H1 (cell line): ENCODE results near the gene TCERG1L. TPM values are rescaled to one million over a fixed set of nuclear protein-coding genes. Genes with fewer than 3 reads are reported as not detected.

Source experiments
- CTCF ChIA-PET: fragments of 300-600 bp; sonication (Branson Sonifier 250); formaldehyde crosslinking; loops from one replicate; lab custom pipeline; 2021; ENCODE audit not compliant: partially characterized antibody; lab: Charles Lee
- POLR2A ChIA-PET: fragments of 300-600 bp; sonication (Branson Sonifier 250); formaldehyde crosslinking; loops from one replicate; lab custom pipeline; 2021; ENCODE audit warnings: inconsistent platforms; ENCODE audit not compliant: partially characterized antibody; lab: Charles Lee
- DNase-seq, 2 experiments: peaks; one replicate each; pipeline versions ENCODE4 v3.0.0 to v3.0.0-alpha.2; 2010 to 2022; ENCODE audit warnings: low spot score in 2 of 2, low read depth in 1 of 2, mixed read lengths in 1 of 2
- FAIRE-seq: peaks from 2 replicates; lab custom pipeline; 2011; peaks lifted over from hg19 to GRCh38; lab: Jason Lieb, UNC
- H2AFZ ChIP-seq: 2 replicates; pipeline ENCODE4 v1.8.1; 2012; ENCODE audit warnings: low read length, inconsistent platforms
- H2AK5ac ChIP-seq: 2 replicates; pipeline ENCODE4 v1.6.1; 2013; ENCODE audit warnings: low read depth, low read length
- H2BK120ac ChIP-seq: replicated peaks from 2 replicates; pipeline ENCODE3; 2013; ENCODE audit warnings: low read depth, low read length, inconsistent platforms
- H2BK12ac ChIP-seq: 2 replicates; pipeline ENCODE4 v1.6.1; 2013; ENCODE audit warnings: low read depth, low read length
- H2BK15ac ChIP-seq: 2 replicates; pipeline ENCODE4 v1.6.1; 2013; ENCODE audit warnings: low read length
- H2BK20ac ChIP-seq: 2 replicates; pipeline ENCODE4 v1.6.1; 2013; ENCODE audit warnings: low read length
- H2BK5ac ChIP-seq: 2 replicates; pipeline ENCODE4 v1.6.1; 2013; ENCODE audit warnings: low read depth, low read length
- H3K14ac ChIP-seq: 2 replicates; pipeline ENCODE4 v1.6.1; 2013; ENCODE audit warnings: inconsistent platforms; ENCODE audit not compliant: insufficient read length
- H3K18ac ChIP-seq: 2 replicates; pipeline ENCODE4 v1.6.1; 2013; ENCODE audit warnings: low read length; ENCODE audit errors: extremely low read depth
- H3K23ac ChIP-seq: 2 replicates; pipeline ENCODE4 v1.6.1; 2013; ENCODE audit warnings: inconsistent platforms; ENCODE audit not compliant: insufficient read length
- H3K23me2 ChIP-seq: 2 replicates; pipeline ENCODE4 v1.6.1; 2013; ENCODE audit warnings: low read depth, low read length
- H3K27ac ChIP-seq: 2 replicates; pipeline ENCODE4 v1.6.1; 2011; ENCODE audit warnings: low read depth, low read length, inconsistent platforms
- H3K27me3 ChIP-seq, 4 experiments: replicated peaks in 1 of 4; 1 replicate in 1 of 4; 2 replicates in 3 of 4; pipeline versions ENCODE4 v1.6.1 to v1.8.1; 2011 to 2013; ENCODE audit warnings: low read length in 3 of 4, mild to moderate bottlenecking in 3 of 4, inconsistent platforms in 2 of 4, mixed read lengths in 2 of 4, moderate library complexity in 1 of 4; ENCODE audit not compliant: control insufficient read depth in 3 of 4, insufficient read depth in 3 of 4; ENCODE audit errors: extremely low read depth in 1 of 4
- H3K36me3 ChIP-seq, 4 experiments: 2 replicates each; pipeline versions ENCODE4 v1.6.1 to v1.8.1; 2011 to 2013; ENCODE audit warnings: mild to moderate bottlenecking in 4 of 4, low read length in 3 of 4, moderate library complexity in 2 of 4, control low read depth in 1 of 4, inconsistent platforms in 1 of 4; ENCODE audit not compliant: insufficient read depth in 4 of 4, control insufficient read depth in 2 of 4
- H3K4ac ChIP-seq: replicated peaks from 2 replicates; pipeline ENCODE3; 2013; ENCODE audit warnings: low read length, low read depth, mixed read lengths, inconsistent platforms; ENCODE audit not compliant: insufficient read length
- H3K4me1 ChIP-seq, 4 experiments: replicated peaks in 1 of 4; 1 replicate in 1 of 4; 2 replicates in 3 of 4; pipeline versions ENCODE4 v1.6.1 to v1.8.1; 2011 to 2013; ENCODE audit warnings: low read length in 3 of 4, inconsistent platforms in 2 of 4, mixed read lengths in 1 of 4; ENCODE audit not compliant: insufficient read depth in 4 of 4, control insufficient read depth in 3 of 4
- H3K4me2 ChIP-seq, 2 experiments: 2 replicates each; pipeline versions ENCODE4 v1.6.1 to v1.8.1; 2011 to 2013; ENCODE audit warnings: low read depth in 2 of 2, low read length in 2 of 2, control low read depth in 1 of 2, inconsistent platforms in 1 of 2, mild to moderate bottlenecking in 1 of 2; ENCODE audit not compliant: insufficient read depth in 1 of 2
- H3K4me3 ChIP-seq, 4 experiments: fragments of 200-600, 300-600 bp in 1 of 4; sonication (generic), shearing (Covaris generic), sonication (Bioruptor Twin) in 1 of 4; 2 replicates each; pipeline versions ENCODE4 v1.5.1 to v1.8.1; 2011 to 2016; ENCODE audit warnings: low read length in 4 of 4, low read depth in 3 of 4, control low read depth in 2 of 4, inconsistent platforms in 2 of 4, mild to moderate bottlenecking in 2 of 4, mixed read lengths in 1 of 4, moderate library complexity in 1 of 4; ENCODE audit not compliant: insufficient read depth in 2 of 4; ENCODE audit errors: extremely low read depth in 1 of 4
- H3K56ac ChIP-seq: replicated peaks from 2 replicates; pipeline ENCODE3; 2013; ENCODE audit warnings: low read depth, mild to moderate bottlenecking, mixed read lengths, low read length, inconsistent platforms; ENCODE audit not compliant: insufficient read length
- H3K79me1 ChIP-seq: 2 replicates; pipeline ENCODE4 v1.6.1; 2013; ENCODE audit warnings: low read depth, low read length, control low read depth
- H3K79me2 ChIP-seq, 2 experiments: 2 replicates each; pipeline versions ENCODE4 v1.6.1 to v1.8.1; 2012 to 2013; ENCODE audit warnings: low read length in 2 of 2, mild to moderate bottlenecking in 2 of 2, inconsistent platforms in 1 of 2; ENCODE audit not compliant: insufficient read depth in 2 of 2, control insufficient read depth in 1 of 2
- H3K9ac ChIP-seq, 4 experiments: replicated peaks in 1 of 4; 1 replicate in 1 of 4; 2 replicates in 3 of 4; pipeline versions ENCODE4 v1.6.1 to v1.8.1; 2011 to 2013; ENCODE audit warnings: low read depth in 3 of 4, low read length in 3 of 4, control low read depth in 2 of 4, mild to moderate bottlenecking in 2 of 4, moderate library complexity in 2 of 4, inconsistent platforms in 1 of 4; ENCODE audit errors: extremely low read depth in 1 of 4
- H3K9me3 ChIP-seq, 2 experiments: 2 replicates each; pipeline versions ENCODE4 v1.6.1 to v1.8.1; 2012 to 2013; ENCODE audit warnings: mild to moderate bottlenecking in 2 of 2, moderate library complexity in 2 of 2, control low read depth in 1 of 2, inconsistent platforms in 1 of 2, low read depth in 1 of 2, low read length in 1 of 2, mixed read lengths in 1 of 2; ENCODE audit not compliant: insufficient read depth in 2 of 2
- H4K20me1 ChIP-seq, 2 experiments: replicated peaks in 1 of 2; 2 replicates each; pipeline versions ENCODE3 to v1.8.1; 2011 to 2013; ENCODE audit warnings: inconsistent platforms in 2 of 2, low read length in 2 of 2, mild to moderate bottlenecking in 1 of 2; ENCODE audit not compliant: insufficient read depth in 2 of 2, control insufficient read depth in 1 of 2
- H4K5ac ChIP-seq: 2 replicates; pipeline ENCODE4 v1.6.1; 2013; ENCODE audit warnings: low read length, low read depth, mixed read lengths, inconsistent platforms; ENCODE audit not compliant: insufficient read length
- H4K8ac ChIP-seq: 2 replicates; pipeline ENCODE4 v1.8.0; 2013; ENCODE audit warnings: mild to moderate bottlenecking, moderate library complexity, low read length, inconsistent platforms; ENCODE audit not compliant: insufficient read depth; ENCODE audit errors: extremely low read depth
- H4K91ac ChIP-seq: replicated peaks from 2 replicates; pipeline ENCODE3; 2013; ENCODE audit warnings: low read length, mixed read lengths, inconsistent platforms; ENCODE audit not compliant: insufficient read length
- CBX5 ChIP-seq: fragments of 300-800, 300-1000 bp; sonication (generic); IDR thresholded peaks from 2 replicates; pipeline ENCODE4 v1.7.1; 2016; ENCODE audit warnings: antibody characterized with exemption, low read length, low read depth
- CBX8 ChIP-seq: fragments of 300-800, 300-1000 bp; sonication (generic); IDR thresholded peaks from 2 replicates; pipeline ENCODE4 v1.7.1; 2016; ENCODE audit warnings: low read depth, low read length, borderline replicate concordance
- CHD2 ChIP-seq: IDR thresholded peaks from 2 replicates; pipeline ENCODE4 v1.6.1; 2012; ENCODE audit warnings: low read length, improper control_type of control experiment
- CTBP2 ChIP-seq: IDR thresholded peaks from 2 replicates; pipeline ENCODE4 v1.7.0; 2011; ENCODE audit warnings: borderline replicate concordance, mild to moderate bottlenecking, moderate library complexity, mixed read lengths, low read length; ENCODE audit not compliant: insufficient read depth, insufficient read length
- HDAC2 ChIP-seq, 2 experiments: fragments of 300-600 bp in 1 of 2; sonication (generic) in 1 of 2; IDR thresholded peaks; 2 replicates each; pipeline ENCODE4 v1.6.1; 2011 to 2012; ENCODE audit warnings: low read depth in 2 of 2, low read length in 2 of 2, mild to moderate bottlenecking in 2 of 2, moderate library complexity in 2 of 2, borderline replicate concordance in 1 of 2, inconsistent platforms in 1 of 2
- NANOG ChIP-seq: IDR thresholded peaks from 2 replicates; pipeline ENCODE4 v1.6.1; 2011; ENCODE audit warnings: low read length, low read depth, mild to moderate bottlenecking, inconsistent platforms; ENCODE audit not compliant: insufficient read depth, poor library complexity, severe bottlenecking
- PHF8 ChIP-seq: fragments of 200-600 bp; sonication (generic); conservative IDR thresholded peaks from 2 replicates; pipeline ENCODE4 v1.7.1; 2012; ENCODE audit warnings: low read depth, mild to moderate bottlenecking, inconsistent platforms, low read length, moderate library complexity
- POLR2A ChIP-seq, 2 experiments: IDR thresholded peaks; 1 replicate in 1 of 2; 2 replicates in 1 of 2; pipeline ENCODE4 v1.6.1; 2011; ENCODE audit warnings: low read depth in 2 of 2, low read length in 2 of 2, mild to moderate bottlenecking in 2 of 2; ENCODE audit errors: control extremely low read depth in 1 of 2
- RXRA ChIP-seq: IDR thresholded peaks from 2 replicates; pipeline ENCODE4 v1.6.1; 2011; ENCODE audit warnings: low read depth, mild to moderate bottlenecking, low read length, moderate library complexity; ENCODE audit not compliant: insufficient read depth
- SIRT6 ChIP-seq: IDR thresholded peaks from one replicate; pipeline ENCODE4 v1.7.1; 2012; ENCODE audit warnings: low read length, inconsistent platforms
- SRF ChIP-seq: IDR thresholded peaks from 2 replicates; pipeline ENCODE4 v1.6.1; 2011; ENCODE audit warnings: mild to moderate bottlenecking, low read depth, low read length, moderate library complexity
- WGBS, 2 experiments: shearing (Covaris generic) in 1 of 2; methylation state at CpG; one replicate each; pipeline versions ENCODE4 v1.1.6 to v1.1.7; 2013 to 2015; ENCODE audit warnings: low lambda C conversion rate in 2 of 2, mixed read lengths in 2 of 2, inconsistent platforms in 1 of 2, low coverage in 1 of 2, missing lambda C conversion rate in 1 of 2; ENCODE audit not compliant: insufficient replicate concordance in 2 of 2, insufficient coverage in 1 of 2, insufficient read length in 1 of 2; ENCODE audit errors: extremely low coverage in 1 of 2, missing lambda C conversion rate in 1 of 2; 5-methylcytosine and 5-hydroxymethylcytosine counted together
- polyA plus RNA-seq, 7 experiments: library from polyadenylated mRNA; depleted of rRNA in 3 of 7; stranded (reverse) in 5 of 7; unstranded in 2 of 7; fragments of >200 nt in 5 of 7; fragments of 200-250 nt in 2 of 7; gene quantifications; 1 replicate in 5 of 7; 2 replicates in 1 of 7; 4 replicates in 1 of 7; pipeline versions ENCODE4 v1.2.1 to v1.2.3, GENCODE V29; 2011 to 2013; ENCODE audit warnings: missing spikeins in 2 of 7, mixed read lengths in 2 of 7
- total RNA-seq: library from RNA; stranded (reverse); fragmentation: NEBNext Ultra II Directional; extraction: Animal tissue kit (Norgen Biotek cat#: 25700); gene quantifications from 2 replicates; pipeline ENCODE4 v1.2.1, GENCODE V29; 2021
- TF ChIP-seq, protein P1 (sequence below): IDR thresholded peaks from 2 replicates; pipeline ENCODE4 v1.6.1; 2012; ENCODE audit warnings: inconsistent platforms
- TF ChIP-seq, protein P2 (sequence below): IDR thresholded peaks from 2 replicates; pipeline ENCODE4 v1.6.1; 2012; ENCODE audit warnings: low read length, inconsistent platforms

TCERG1L gene
- total and polyA plus RNA-seq, 2 of the 8 experiments (the other 6 are each of a cell fraction or from before 2014, with no cell fraction given) = 3.9 to 6.9 TPM

DNA sequence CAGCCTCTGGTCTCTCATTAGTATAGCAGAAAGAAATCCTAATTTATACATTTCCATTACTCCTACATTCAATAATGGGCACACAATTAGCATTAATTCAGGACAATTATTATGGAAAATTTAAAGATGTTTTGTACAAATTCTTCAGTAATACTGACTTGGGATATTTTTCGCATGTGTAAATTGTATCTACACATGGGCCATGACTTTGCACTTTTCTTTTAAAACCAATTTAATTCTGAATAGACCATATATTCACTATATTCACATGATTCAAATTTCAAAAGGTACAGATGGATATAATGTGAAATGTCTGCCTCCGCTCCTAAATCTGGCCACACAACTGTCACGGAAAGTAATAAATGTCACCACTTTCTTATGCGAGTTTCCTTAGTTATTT lies 123.0 kb downstream of the TCERG1L start:
- no peak overlapping the region for H3K56ac ChIP-seq
- DNase-seq (no peak), FAIRE-seq (no peak)
- H4K8ac ChIP-seq = no peak overlapping the region
- H4K91ac ChIP-seq = no peak overlapping the region
- no peaks in the 10 kb centered on the region for H3K4me1 ChIP-seq
- H3K79me1 ChIP-seq = no peaks in the 10 kb centered on the region
- no peaks in the 10 kb centered on the region for H3K9me3 ChIP-seq
- no peak overlapping the region for H4K5ac ChIP-seq
- H2BK5ac ChIP-seq = no peak overlapping the region
- H3K4ac ChIP-seq = no peak overlapping the region
- H3K14ac ChIP-seq = no peak overlapping the region
- H3K23me2 ChIP-seq = no peaks in the 10 kb centered on the region
- no peak overlapping the region for H2BK15ac ChIP-seq
- no peak overlapping the region for H2BK120ac ChIP-seq
- H3K27me3 ChIP-seq = no peaks in the 10 kb centered on the region
- WGBS, 2 experiments = 93% methylated on average over 4 of the region's 4 CpGs; no CpG with 5 or more reads in 1 of the 2 experiments
- no peak overlapping the region for H2BK12ac ChIP-seq
- H3K4me3 ChIP-seq = no peak overlapping the region
- no peaks in the 10 kb centered on the region for H4K20me1 ChIP-seq
- H3K4me2 ChIP-seq = no peak overlapping the region
- H2AFZ ChIP-seq = no peak overlapping the region
- no peak overlapping the region for H3K23ac ChIP-seq
- ChIA-PET CTCF (interaction anchor here (0.5 kb wide), 1 partner anchor 92 kb away, joined by 3 read pairs; no protein-coding TSS in a partner anchor), POLR2A (no interaction called here)
- H3K36me3 ChIP-seq = no peaks in the 10 kb centered on the region
- no peak overlapping the region for H3K9ac ChIP-seq
- H3K18ac ChIP-seq = no peak overlapping the region
- H2AK5ac ChIP-seq = no peak overlapping the region
- H3K79me2 ChIP-seq = no peaks in the 10 kb centered on the region
- H3K27ac ChIP-seq = no peak overlapping the region
- no peak overlapping the region for H2BK20ac ChIP-seq
- no peak for TF ChIP-seq RXRA
- no peak for TF ChIP-seq HDAC2 (IDR thresholded peaks at IDR 0.05; ENCODE audit: borderline replicate concordance in 1 of 2, low read depth in 2 of 2, low read length in 2 of 2)
- TF ChIP-seq SIRT6 = no peak
- TF ChIP-seq CHD2 = no peak
- TF ChIP-seq NANOG = no peak
- TF ChIP-seq, protein P1, sequence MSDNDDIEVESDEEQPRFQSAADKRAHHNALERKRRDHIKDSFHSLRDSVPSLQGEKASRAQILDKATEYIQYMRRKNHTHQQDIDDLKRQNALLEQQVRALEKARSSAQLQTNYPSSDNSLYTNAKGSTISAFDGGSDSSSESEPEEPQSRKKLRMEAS = no peak
- no peak for TF ChIP-seq CBX5
- TF ChIP-seq PHF8 = no peak
- TF ChIP-seq, protein P2, sequence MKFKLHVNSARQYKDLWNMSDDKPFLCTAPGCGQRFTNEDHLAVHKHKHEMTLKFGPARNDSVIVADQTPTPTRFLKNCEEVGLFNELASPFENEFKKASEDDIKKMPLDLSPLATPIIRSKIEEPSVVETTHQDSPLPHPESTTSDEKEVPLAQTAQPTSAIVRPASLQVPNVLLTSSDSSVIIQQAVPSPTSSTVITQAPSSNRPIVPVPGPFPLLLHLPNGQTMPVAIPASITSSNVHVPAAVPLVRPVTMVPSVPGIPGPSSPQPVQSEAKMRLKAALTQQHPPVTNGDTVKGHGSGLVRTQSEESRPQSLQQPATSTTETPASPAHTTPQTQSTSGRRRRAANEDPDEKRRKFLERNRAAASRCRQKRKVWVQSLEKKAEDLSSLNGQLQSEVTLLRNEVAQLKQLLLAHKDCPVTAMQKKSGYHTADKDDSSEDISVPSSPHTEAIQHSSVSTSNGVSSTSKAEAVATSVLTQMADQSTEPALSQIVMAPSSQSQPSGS = no peak
- no peak for TF ChIP-seq CTBP2
- no peak for TF ChIP-seq SRF
- TF ChIP-seq CBX8 = no peak
- TF ChIP-seq POLR2A (IDR thresholded peaks at IDR 0.05; ENCODE audit: control extremely low read depth in 1 of 2, low read depth in 2 of 2, low read length in 2 of 2) = no peak
